ENCODE measurements around the gene APOD. TPM values are rescaled to one million over a fixed set of nuclear protein-coding genes. Genes with fewer than 3 reads are reported as not detected.

Gene APOD
- total RNA-seq, 1 experiment from 2014 or later: not detected

DNA sequence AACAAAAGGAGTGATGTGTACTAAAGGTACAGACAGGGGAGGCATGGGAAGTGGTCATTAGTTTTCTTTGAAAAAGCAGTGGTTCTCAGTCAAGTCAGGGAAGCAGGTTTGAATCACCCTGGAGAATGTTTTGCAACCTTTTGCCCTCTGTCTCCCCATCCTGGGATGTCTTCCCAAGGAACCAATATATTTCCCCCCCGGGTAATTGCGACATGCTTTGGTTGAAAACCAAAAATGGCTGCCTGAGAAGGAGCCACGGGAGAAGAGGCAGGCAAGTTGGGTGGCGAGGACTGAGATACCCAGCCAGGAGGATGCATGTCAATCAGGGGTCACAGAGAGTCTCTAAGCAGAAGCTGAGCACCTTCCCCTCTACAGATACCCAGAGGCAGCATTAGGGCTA is 20.4 kb downstream of the APOD start:
- H3K4me2 ChIP-seq (ENCODE audit: insufficient read depth, insufficient read length, low read length): no peak overlapping the region
- no peak overlapping the region for H3K14ac ChIP-seq (ENCODE audit: insufficient read depth, low read length)

More for the DNA sequence above, 20.4 kb downstream of the APOD start:
- Histone ChIP-seq H3K4ac (ENCODE audit: low read depth, low read length) (no peak overlapping the region), H4K5ac (ENCODE audit: insufficient read length, low read depth, low read length) (no peak overlapping the region), H2BK120ac (ENCODE audit: low read depth, low read length, poor library complexity, severe bottlenecking) (no peak overlapping the region), H3K79me1 (ENCODE audit: insufficient read depth, low read depth, low read length, poor library complexity, severe bottlenecking) (no peaks in the 10 kb centered on the region), H3T11ph (ENCODE audit: low read length) (no peak overlapping the region), H3K4me1 (ENCODE audit: insufficient read depth, low read length) (no peaks in the 10 kb centered on the region; the same call in 1 of the 2 replicates), H3K27ac (ENCODE audit: insufficient read length, low read depth, low read length) (no peak overlapping the region), H4K8ac (replicated peaks; ENCODE audit: insufficient read length, low read depth, low read length) (no peak overlapping the region), H3K23me2 (ENCODE audit: insufficient read length, low read depth, low read length, poor library complexity, severe bottlenecking) (no peaks in the 10 kb centered on the region), H4K20me1 (ENCODE audit: control insufficient read depth, insufficient read depth, insufficient read length) (no peaks in the 10 kb centered on the region), H3K9me3 (ENCODE audit: control insufficient read depth, low read depth, low read length) (no peaks in the 10 kb centered on the region), H3K27me3 (ENCODE audit: insufficient read depth, low read length) (no peaks in the 10 kb centered on the region), H2AK5ac (ENCODE audit: insufficient read length, low read length) (no peak overlapping the region), H3K56ac (ENCODE audit: insufficient read length, low read depth, low read length) (no peak overlapping the region), H2BK5ac (ENCODE audit: insufficient read length, low read length) (no peak overlapping the region), H2BK15ac (ENCODE audit: low read depth, low read length) (no peak overlapping the region), H3K9ac (ENCODE audit: extremely low read depth, insufficient read length, low read length) (no peak overlapping the region), H2BK12ac (ENCODE audit: insufficient read length, low read depth, low read length) (no peak overlapping the region), H3K18ac (ENCODE audit: insufficient read length, low read depth, low read length) (no peak overlapping the region), H2BK20ac (ENCODE audit: low read depth, low read length, poor library complexity, severe bottlenecking) (no peak overlapping the region), H2AFZ (ENCODE audit: low read length) (no peak overlapping the region), H3K79me2 (ENCODE audit: insufficient read depth, low read length) (no peaks in the 10 kb centered on the region), H4K91ac (ENCODE audit: insufficient read length, low read depth, low read length) (no peak overlapping the region), H3K23ac (ENCODE audit: insufficient read length, low read depth, low read length) (no peak overlapping the region)
- Mint-ChIP-seq H3K4me3 (no peak overlapping the region), H3K4me1 (peaks cover 5% of the 10 kb centered on the region in 2 experiments; a peak in 2 of 4 replicates), H3K27ac (no peak overlapping the region), H3K9me3 (no peaks in the 10 kb centered on the region), H3K36me3 (ENCODE audit: insufficient read depth in 1 of 3, low read depth in 3 of 3) (no peaks in the 10 kb centered on the region), H3K27me3 (ENCODE audit: low read depth) (0 out of 2 replicates have a peak, but pooled peaks cover 7% of the 10 kb centered on the region)
- WGBS (ENCODE audit: extremely low coverage, insufficient read length, low lambda C conversion rate): no CpG with 5 or more reads among the region's 4 CpGs
- TF ChIP-seq, protein P1, sequence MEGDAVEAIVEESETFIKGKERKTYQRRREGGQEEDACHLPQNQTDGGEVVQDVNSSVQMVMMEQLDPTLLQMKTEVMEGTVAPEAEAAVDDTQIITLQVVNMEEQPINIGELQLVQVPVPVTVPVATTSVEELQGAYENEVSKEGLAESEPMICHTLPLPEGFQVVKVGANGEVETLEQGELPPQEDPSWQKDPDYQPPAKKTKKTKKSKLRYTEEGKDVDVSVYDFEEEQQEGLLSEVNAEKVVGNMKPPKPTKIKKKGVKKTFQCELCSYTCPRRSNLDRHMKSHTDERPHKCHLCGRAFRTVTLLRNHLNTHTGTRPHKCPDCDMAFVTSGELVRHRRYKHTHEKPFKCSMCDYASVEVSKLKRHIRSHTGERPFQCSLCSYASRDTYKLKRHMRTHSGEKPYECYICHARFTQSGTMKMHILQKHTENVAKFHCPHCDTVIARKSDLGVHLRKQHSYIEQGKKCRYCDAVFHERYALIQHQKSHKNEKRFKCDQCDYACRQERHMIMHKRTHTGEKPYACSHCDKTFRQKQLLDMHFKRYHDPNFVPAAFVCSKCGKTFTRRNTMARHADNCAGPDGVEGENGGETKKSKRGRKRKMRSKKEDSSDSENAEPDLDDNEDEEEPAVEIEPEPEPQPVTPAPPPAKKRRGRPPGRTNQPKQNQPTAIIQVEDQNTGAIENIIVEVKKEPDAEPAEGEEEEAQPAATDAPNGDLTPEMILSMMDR (conservative IDR thresholded peaks at IDR 0.05): no peak
- DNase-seq: no peak
